IPS DF 4.7 (cell line): ENCODE data around the gene OR51V1.
"Not testable (repeated sequence)": the region's sequence is repeated elsewhere in the genome, so short reads cannot be mapped to it uniquely, and the experiment has no call there.

Experiments used
- DNase-seq: peaks from one replicate; pipeline ENCODE4 v3.0.0-alpha.2; 2013; ENCODE audit warnings: low spot score; ENCODE audit errors: extremely low read depth

OR51V1 gene, protein sequence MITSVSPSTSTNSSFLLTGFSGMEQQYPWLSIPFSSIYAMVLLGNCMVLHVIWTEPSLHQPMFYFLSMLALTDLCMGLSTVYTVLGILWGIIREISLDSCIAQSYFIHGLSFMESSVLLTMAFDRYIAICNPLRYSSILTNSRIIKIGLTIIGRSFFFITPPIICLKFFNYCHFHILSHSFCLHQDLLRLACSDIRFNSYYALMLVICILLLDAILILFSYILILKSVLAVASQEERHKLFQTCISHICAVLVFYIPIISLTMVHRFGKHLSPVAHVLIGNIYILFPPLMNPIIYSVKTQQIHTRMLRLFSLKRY

DNA sequence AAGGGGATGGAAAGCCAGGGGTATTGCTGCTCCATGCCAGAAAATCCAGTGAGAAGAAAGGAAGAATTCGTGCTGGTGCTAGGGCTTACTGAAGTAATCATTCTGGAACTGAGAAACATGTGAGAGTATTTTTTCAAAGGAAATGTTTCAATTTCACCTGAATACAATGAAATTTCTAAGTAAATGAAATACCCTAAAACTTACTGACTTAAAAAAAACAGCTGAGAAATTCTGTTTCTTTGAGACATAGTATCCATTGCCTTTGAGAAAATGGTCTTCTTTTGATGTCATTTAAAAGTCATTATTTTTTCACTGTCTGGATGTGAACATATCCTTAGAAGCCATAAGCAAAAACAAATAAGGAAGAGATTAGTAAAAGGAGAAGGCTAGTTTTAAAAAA lies at the start of gene OR51V1:
Gene OR51V1 (minus strand): TSS at position 101 of the 400 bp plus-strand sequence. CDS start 0 bp downstream, at position 101.
- DNase-seq = no peak

DNA sequence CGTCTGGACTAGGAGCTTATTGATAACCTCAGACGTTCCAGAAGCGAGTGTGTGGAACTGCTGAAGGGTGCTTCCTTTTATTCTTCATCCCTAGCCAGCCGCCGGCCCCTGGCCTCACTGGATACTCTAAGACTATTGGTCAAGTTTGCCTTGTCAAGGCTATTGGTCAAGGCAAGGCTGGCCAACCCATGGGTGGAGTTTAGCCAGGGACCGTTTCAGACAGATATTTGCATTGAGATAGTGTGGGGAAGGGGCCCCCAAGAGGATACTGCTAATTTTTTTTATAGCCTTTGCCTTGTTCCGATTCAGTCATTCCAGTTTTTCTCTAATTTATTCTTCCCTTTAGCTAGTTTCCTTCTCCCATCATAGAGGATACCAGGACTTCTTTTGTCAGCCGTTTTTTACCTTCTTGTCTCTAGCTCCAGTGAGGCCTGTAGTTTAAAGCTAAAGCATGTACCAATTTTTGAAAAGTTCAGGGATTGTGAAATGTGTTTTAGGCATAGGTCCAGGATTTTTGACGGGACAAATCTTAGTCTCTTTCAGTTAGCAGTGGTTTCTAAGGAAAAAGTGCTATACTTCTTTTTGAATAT lies 49.4 kb upstream of the OR51V1 start, which contains the start of gene HBG1:
Gene HBG1 (minus strand): TSS at position 51 of the 590 bp plus-strand sequence. CDS start 53 bp downstream, outside the sequence.
- not testable (repeated sequence) for DNase-seq

DNA sequence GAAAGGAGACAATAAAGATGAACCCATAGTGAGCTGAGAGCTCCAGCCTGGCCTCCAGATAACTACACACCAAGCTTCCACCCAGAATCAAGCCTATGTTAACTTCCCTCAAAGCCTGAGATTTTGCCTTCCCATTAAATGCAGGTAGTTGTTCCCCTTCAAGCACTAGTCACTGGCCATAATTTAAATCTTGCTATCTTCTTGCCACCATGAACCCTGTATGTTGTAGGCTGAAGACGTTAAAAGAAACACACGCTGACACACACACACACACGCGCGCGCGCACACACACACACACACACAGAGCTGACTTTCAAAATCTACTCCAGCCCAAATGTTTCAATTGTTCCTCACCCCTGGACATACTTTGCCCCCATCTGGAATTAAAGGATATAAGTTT lies 48.0 kb upstream of the OR51V1 start:
- not testable (repeated sequence) for DNase-seq

DNA sequence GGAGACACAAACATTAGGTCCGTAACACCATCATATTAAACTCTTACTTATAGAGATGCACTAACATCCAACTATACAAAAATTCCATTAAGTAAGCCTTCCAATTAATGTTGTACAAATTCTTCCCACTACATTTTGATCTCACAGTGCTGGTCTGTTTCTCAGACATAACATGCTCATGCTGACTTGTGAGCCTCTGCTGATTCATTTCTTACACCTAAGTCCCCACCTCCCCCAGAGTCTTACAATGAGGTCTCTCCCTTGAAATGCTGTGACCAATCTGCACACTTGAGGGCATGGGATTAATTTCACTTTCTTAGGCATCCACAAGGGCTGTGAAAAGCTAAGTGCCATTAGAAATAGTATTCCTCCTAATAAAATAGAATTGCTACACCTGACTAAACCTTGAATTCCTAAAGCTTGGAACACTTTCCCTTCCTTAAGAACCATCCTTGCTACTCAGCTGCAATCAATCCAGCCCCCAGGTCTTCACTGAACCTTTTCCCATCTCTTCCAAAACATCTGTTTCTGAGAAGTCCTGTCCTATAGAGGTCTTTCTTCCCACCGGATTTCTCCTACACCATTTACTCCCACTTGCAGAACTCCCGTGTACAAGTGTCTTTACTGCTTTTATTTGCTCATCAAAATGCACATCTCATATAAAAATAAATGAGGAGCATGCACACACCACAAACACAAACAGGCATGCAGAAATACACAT lies 47.1 kb upstream of the OR51V1 start:
- no peak for DNase-seq

DNA sequence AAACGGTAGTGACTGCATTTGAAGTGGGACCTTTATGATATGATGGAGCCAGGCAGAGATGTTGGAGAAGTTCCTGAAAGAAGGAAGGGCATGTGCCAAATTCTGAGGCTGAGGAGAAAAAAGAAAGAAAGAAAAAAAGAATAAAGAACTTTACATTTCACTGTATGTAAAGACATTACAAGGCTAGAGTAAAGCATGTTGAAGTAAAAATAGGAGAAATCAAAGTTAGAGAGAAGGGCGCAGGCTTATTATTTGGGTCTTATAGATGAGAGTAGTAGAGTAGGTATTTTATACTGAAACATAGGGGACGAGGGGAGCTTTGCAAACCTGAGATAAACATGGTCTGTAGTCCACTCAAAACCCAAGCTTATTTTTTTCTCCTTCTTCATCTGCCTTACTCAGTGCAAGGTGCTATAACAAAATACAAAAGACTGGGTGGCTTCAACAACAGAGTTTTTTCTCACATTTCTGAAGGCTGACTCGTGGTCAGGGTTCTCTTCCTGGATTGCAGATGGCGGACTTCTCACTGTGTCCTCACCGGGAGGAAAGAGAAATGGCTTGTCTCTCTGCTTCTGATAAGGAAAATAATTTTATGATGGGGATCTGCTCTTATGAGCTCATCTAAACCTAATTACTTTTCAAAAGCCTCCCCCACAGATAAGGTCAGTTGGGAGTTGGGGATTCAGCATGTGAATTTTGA lies 46.4 kb upstream of the OR51V1 start:
- DNase-seq = no peak

DNA sequence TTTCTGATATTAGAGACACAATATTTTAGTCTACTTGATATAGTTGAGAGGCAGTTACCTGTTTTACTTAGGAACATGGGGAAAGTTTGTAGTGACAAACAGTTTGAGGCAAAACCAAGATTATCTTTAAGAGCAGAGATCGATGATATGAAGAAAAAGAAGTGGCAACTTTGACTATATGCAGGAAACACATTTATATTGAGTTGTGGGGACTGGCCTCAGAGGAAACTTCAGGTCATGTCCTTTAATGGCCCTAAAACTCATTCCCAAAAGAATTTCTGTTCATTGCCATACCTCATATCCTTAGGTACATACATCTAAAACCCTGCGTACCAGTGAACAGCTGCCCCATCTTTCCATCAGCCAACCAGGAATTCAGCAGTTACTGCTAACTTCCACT lies 44.7 kb upstream of the OR51V1 start:
- DNase-seq = no peak

DNA sequence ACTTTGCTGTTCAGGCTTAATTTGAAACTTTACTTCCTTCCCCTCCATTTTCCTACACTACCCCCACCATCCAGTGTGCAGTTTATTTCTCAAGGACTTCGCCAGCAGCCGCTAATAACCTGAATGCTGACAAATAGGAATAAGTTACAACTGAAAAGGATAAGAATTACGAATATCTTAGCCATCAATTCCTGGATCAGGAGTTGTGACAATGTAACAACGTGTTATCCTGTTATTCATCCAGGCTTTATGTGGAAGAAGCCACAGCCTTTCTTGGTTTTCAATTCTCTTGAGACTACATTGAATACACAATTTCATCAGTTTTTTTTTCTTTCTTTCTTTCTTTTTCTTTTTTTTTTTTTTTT lies 43.3 kb upstream of the OR51V1 start:
- no peak for DNase-seq

DNA sequence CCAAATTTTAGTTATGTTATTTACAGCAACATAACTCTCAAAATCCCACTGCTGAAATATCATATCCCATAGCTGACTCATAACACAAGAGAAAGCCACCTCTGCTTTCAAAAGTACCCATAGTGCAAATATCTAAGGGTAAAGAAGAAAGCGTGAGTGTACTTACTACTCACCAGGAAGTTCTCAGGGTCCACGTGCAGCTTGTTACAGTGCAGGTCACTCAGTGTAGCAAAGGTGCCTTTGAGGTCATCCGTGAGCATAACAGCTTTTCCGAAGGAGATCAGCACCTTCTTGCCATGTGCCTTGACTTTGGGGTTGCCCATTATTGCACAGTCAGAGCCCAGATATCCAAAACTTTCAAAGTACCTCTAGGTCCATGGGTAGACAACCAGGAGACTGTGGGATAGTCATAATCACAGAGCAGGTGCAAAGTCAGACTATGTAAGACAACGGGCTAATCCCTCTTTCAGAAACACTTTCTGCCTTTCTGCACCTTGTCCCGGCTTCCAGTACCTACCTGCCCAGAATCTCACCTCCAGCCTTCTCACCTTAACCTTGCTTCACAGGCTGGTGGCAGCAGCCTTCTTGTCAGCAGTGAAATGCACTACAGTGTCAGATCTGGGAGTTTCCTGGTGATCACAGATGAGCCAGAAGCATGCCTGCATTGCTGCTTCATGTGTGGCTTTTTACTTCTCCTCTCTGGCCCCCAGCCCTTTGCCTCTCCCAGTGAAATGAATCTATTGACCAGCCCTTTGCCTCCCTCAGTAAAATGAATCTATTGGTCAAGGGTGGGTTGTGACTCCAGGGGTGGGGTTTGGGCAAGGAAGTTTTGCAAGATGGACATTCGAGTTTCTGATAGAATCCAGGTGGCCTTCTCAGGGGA lies 42.7 kb upstream of the OR51V1 start:
- no peak for DNase-seq

DNA sequence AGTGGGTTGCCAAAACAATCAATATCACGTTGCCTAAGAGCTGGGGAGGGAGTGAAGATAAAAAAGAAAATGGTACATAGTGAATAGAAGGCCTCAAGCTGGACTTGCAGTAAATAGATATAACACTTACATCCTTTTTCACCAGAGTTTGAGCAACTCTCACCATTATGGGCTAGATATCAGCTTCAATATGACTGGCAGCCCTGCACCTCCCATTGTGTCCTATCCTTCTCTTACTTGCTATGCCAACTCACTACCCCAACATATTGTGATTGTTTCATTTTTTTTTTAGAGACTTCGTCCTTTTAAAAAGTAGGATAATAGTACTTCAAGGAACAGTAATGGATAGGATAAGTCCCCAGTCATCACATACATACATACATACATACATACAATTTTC lies 41.7 kb upstream of the OR51V1 start:
- DNase-seq = no peak

DNA sequence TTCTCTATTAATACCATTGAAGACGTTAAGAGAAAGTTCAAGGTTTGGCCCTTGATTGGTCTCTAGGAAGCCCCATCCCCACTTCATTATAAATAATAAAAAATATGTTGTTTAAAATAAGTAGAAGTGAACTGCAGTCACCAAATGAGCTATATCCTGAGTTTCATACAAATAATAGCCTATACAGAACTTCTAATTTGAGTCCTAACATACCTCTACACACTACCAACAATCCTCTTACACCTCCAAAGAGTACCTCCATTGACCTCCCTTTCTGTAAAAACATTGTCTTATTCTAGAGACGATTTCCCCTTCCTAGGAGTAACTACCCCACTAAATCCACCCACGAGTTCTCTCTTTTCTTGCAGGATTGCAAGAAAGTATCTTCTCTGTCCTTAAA lies 41.0 kb upstream of the OR51V1 start:
- no peak for DNase-seq

DNA sequence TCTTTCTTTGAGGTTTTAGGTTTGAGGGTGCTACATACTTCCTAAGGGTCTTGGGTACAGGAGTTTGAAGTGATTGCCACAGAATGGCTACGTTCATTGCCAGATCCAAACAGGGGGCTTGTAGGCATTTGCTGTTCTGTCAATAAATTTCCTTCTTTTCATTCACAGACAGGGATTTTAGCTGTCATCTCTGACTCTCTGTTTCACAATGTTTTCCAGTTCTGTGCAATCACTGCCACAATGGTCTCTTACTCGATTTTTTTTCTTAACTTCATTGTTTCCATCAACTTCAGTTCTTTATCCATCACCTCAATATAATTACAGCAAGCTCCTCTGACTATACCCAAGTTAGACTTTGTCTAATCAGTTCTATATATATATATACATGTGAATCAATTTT lies 40.0 kb upstream of the OR51V1 start:
- DNase-seq = no peak

DNA sequence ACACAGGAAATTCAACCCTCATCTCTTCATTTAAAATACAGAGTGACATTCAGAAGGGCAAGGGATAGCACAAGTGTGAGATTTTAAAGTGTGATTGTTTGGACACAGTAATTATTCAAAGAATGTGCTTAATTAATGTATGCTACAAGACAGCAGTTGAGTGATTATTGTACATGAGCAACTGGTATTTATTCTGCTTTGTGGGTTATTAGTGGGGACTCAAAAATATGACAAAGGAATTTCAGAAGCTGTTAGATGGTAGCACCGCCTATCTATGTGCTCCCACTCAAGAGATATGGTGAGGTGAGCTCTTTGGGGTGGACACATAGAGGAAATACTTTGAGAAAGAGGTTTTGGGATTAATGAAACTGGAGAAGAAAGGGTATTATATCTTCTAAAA lies 39.6 kb upstream of the OR51V1 start:
- no peak for DNase-seq

DNA sequence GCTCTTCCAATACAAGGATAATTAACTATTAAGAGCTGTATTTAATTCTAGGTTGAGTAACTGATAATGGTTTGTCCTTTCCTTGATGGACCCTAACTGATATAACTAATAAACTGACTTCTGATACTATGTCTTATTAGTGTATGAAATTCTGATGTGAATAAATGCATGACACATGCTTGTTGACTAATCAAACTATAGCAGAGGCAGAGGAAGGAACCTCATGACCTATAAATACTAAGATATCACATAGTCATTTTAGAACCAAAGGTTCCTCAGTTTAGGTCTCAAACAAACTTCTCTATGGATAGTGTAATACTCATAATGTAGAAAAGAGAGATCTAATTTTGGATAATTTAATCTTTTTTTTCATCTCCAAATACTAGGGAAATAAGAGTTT lies 38.6 kb upstream of the OR51V1 start:
- DNase-seq = no peak

DNA sequence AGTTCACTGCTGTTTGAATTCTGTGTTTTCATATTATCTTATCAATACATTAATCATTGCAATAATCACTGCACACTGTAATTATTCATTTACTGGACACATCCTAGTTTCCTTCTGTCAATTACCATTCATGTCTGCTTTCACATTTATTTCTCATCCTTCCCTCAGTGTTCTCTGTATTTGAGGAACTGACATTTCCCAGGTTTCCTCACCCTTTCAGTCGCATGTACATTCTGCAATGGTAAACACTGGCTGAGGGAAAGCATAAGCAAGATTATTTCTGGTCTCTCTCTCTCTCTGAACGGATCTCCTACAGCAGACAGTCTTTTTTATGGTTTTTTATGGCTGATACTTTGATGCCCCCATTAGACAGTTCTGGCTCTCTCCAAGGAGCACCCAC lies 38.0 kb upstream of the OR51V1 start:
- DNase-seq = no peak

DNA sequence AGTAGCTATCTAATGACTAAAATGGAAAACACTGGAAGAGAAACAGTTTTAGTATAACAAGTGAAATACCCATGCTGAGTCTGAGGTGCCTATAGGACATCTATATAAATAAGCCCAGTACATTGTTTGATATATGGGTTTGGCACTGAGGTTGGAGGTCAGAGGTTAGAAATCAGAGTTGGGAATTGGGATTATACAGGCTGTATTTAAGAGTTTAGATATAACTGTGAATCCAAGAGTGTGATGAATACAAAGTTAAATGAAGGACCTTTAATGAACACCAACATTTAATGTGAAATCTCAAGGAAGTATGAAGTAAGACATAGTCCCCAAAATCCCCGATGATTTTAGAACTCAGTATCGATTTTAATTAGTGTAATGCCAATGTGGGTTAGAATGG lies 36.9 kb upstream of the OR51V1 start:
- DNase-seq = no peak

DNA sequence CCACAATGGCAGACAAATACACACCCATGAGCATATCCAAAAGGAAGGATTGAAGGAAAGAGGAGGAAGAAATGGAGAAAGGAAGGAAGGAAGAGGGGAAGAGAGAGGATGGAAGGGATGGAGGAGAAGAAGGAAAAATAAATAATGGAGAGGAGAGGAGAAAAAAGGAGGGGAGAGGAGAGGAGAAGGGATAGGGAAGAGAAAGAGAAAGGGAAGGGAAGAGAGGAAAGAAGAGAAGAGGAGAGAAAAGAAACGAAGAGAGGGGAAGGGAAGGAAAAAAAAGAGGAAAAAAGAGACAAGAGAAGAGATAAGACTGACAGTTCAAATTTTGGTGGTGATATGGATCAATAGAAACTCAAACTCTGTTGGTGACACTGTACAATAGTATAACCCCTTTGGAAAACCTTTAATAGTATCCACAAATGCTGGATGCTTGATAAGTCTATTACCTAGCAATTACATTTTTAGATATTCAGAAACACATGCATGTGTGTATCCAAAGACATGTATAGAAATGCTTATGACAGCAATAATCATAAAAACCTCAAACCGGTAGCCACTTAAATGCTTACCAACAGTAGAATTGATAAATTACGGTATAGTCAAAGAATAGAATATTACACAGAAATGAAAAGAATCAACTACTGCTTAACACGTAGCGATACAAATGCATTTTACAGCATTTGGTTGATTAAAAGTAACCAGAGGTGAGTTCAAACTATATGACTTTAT lies 35.0 kb upstream of the OR51V1 start:
- DNase-seq = no peak

DNA sequence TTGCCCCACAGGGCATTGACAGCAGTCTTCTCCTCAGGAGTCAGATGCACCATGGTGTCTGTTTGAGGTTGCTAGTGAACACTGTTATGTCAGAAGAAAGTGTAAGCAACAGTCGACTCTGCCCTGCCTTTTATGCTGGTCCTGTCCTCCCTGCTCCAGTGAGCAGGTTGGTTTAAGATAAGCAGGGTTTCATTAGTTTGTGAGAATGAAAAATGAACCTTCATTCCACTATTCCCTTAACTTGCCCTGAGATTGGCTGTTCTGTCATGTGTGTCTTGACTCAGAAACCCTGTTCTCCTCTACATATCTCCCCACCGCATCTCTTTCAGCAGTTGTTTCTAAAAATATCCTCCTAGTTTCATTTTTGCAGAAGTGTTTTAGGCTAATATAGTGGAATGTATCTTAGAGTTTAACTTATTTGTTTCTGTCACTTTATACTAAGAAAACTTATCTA lies 33.9 kb upstream of the OR51V1 start, which contains the start of gene HBD:
Gene HBD (minus strand): TSS at position 103 of the 454 bp plus-strand sequence. CDS start 50 bp downstream, at position 53.
- DNase-seq = no peak

DNA sequence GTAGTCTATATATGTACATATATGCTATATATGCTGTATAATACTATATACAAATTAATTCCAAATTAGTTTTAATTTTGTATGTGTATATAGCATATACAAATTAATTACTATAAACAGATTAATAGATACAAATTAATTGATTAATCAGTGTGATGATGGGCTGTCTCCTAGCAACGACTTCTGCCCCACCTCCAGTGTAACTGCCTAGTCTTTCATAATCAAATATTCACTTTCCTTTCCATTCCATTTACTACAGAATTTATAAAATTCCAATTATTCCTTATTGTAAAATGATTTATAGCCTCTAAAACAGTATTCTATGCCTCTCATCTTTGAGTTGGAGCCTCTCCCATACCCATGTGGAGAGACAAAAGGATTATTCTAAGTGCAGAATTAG lies 32.8 kb upstream of the OR51V1 start:
- DNase-seq = no peak

DNA sequence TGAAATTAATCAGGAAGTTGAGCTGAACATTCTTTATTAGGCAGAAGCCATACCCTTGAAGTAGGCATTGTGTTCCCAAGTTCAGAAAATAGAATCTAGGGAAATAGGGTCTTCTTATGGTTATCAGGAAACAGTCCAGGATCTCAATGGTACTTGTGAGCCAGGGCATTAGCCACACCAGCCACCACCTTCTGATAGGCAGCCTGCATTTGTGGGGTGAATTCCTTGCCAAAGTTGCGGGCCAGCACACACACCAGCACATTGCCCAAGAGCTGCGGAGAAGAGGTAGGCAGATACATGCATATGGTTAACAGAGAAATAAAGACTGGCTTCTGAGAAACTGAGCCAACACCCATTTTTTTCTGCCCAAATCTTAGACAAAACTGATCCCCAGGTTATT lies 32.3 kb upstream of the OR51V1 start:
- no peak for DNase-seq

DNA sequence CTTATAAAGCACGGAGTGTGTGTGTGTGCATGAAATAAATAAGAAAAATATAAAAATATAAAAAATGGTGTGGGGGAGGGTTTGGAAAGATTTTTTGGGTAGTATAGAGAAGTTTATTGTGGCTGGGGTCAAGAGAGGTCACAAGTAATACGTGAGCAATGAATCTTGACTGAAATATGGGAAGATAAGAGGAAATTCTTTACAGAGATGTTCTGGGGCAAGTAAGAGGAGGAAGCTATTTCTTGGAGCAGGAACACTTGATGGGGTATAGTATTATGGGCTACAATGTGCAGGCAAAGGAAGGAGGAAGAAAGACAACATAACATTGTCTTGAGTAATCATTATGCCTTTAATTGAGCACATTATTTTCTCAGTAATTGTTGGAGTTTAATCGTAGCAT lies 31.7 kb upstream of the OR51V1 start:
- DNase-seq = no peak
